Measurements from ENCODE around the gene VASN. TPM values are rescaled to one million over a fixed set of nuclear protein-coding genes. Genes with fewer than 3 reads are reported as not detected.

The VASN gene
- total RNA-seq, 1 donor from 2014 or later: 62.7 TPM

GRCh38 chr16:4338125-4338582 is 33.5 kb upstream of the VASN start:
- H3K4me1 Mint-ChIP-seq (ENCODE audit: unreplicated experiment): peaks cover 14% of the 10 kb centered on the region
- no peak for DNase-seq (ENCODE audit: extremely low spot score, unreplicated experiment)
- no peaks in the 10 kb centered on the region for H3K9me3 Mint-ChIP-seq (ENCODE audit: unreplicated experiment)
- H3K36me3 Mint-ChIP-seq (ENCODE audit: unreplicated experiment): peaks cover 4% of the 10 kb centered on the region
- TF ChIP-seq CTCF (IDR thresholded peaks at IDR 0.05): no peak
- H3K27ac Mint-ChIP-seq (ENCODE audit: unreplicated experiment): no peak overlapping the region
- no peak overlapping the region for H3K4me3 Mint-ChIP-seq (ENCODE audit: unreplicated experiment)
- no peaks in the 10 kb centered on the region for H3K27me3 Mint-ChIP-seq (ENCODE audit: unreplicated experiment)

DNA sequence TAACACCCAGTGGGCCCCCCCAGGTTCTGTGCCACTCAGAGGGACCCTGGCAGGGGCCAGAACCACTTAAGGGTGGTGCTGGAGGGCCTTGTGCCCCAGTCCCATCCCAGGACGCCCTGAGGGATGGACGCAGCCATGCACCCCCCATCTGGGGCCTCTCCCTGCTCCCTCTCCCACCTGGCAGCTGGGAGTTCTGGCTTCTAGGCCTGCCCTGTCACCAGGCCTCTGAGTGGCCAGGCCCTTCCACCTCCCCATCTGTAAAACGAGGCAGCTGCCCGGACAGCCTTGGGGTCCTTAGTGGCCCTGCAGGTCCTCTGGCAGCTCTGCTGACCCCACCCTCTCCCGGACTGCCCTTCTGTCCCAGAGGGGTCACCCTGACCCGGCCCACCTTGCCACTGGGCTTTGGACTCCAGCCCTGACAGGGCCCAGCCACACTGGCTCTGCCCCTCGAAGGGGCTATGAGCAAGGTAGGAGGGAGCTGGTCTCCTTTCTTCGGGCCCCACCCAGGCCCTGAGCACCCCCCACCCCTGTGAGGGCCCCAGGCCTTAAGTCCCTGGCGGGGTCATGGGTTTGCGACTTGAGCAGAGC is 32.8 kb upstream of the VASN start:
- H3K27ac Mint-ChIP-seq (ENCODE audit: unreplicated experiment): no peak overlapping the region
- no peak for TF ChIP-seq CTCF (IDR thresholded peaks at IDR 0.05)
- no peaks in the 10 kb centered on the region for H3K9me3 Mint-ChIP-seq (ENCODE audit: unreplicated experiment)
- no peak for DNase-seq (ENCODE audit: extremely low spot score, unreplicated experiment)
- H3K36me3 Mint-ChIP-seq (ENCODE audit: unreplicated experiment): peaks cover 4% of the 10 kb centered on the region
- no peak overlapping the region for H3K4me3 Mint-ChIP-seq (ENCODE audit: unreplicated experiment)
- peaks cover 14% of the 10 kb centered on the region for H3K4me1 Mint-ChIP-seq (ENCODE audit: unreplicated experiment)
- H3K27me3 Mint-ChIP-seq (ENCODE audit: unreplicated experiment): no peaks in the 10 kb centered on the region

DNA sequence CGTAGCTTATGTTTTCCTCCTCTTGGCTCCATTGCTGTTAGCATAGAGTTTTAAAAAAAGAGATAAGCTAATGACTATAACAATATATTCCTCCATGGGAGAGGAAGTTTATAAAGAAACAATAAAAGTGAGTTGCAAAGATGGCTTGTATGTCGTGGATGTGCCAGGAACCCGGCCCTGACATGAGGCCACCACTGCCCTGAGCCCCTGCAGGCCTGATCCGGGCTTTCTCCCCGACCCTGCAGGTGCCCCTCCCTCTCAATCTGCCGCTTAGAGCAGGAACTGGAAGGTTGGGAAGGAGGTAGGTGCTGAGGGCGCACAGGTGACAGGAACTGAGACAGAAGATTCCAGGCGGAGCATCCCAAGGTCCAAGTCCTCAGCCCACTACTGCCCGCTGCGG is 32.2 kb upstream of the VASN start:
- TF ChIP-seq CTCF (IDR thresholded peaks at IDR 0.05): no peak
- Mint-ChIP-seq H3K9me3 (ENCODE audit: unreplicated experiment) (no peaks in the 10 kb centered on the region), H3K4me3 (ENCODE audit: unreplicated experiment) (no peak overlapping the region), H3K27me3 (ENCODE audit: unreplicated experiment) (no peaks in the 10 kb centered on the region), H3K27ac (ENCODE audit: unreplicated experiment) (peak overlapping the region; percentile 73), H3K4me1 (ENCODE audit: unreplicated experiment) (peaks cover 14% of the 10 kb centered on the region), H3K36me3 (ENCODE audit: unreplicated experiment) (peaks cover 4% of the 10 kb centered on the region)
- DNase-seq (ENCODE audit: extremely low spot score, unreplicated experiment): no peak

- peak; percentile 90 for DNase-seq (ENCODE audit: extremely low spot score, unreplicated experiment)
- Mint-ChIP-seq H3K4me1 (ENCODE audit: unreplicated experiment) (peaks cover 14% of the 10 kb centered on the region), H3K27ac (ENCODE audit: unreplicated experiment) (peak overlapping the region; percentile 73), H3K9me3 (ENCODE audit: unreplicated experiment) (no peaks in the 10 kb centered on the region), H3K27me3 (ENCODE audit: unreplicated experiment) (no peaks in the 10 kb centered on the region), H3K36me3 (ENCODE audit: unreplicated experiment) (peaks cover 4% of the 10 kb centered on the region), H3K4me3 (ENCODE audit: unreplicated experiment) (no peak overlapping the region)
- peak; percentile 27 for TF ChIP-seq CTCF (IDR thresholded peaks at IDR 0.05)
These were observed 31.7 kb upstream of the VASN start for GRCh38 chr16:4339909-4340308.

DNA sequence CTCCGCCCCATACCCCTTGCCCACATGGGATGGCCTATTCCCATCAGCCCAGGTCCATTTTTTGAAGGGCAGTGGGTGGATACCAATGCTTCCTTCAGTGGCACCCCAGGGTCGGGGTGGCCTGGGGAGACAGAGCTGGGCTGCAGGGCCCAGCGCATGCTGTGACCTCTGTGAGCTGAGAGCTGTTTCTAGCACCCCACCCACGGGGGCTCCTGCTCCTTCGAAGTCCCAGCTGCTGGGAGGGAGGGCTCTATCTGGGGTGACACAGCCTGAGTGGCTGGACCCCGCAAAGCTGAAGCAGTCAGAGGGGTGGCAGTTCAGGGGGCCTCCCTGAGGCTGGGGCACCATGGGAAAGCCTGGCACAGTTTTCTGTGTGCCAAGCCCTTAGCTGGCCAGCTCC is 31.2 kb upstream of the VASN start:
- H3K4me3 Mint-ChIP-seq (ENCODE audit: unreplicated experiment): no peak overlapping the region
- H3K27ac Mint-ChIP-seq (ENCODE audit: unreplicated experiment): no peak overlapping the region
- no peak for DNase-seq (ENCODE audit: extremely low spot score, unreplicated experiment)
- no peaks in the 10 kb centered on the region for H3K27me3 Mint-ChIP-seq (ENCODE audit: unreplicated experiment)
- H3K9me3 Mint-ChIP-seq (ENCODE audit: unreplicated experiment): no peaks in the 10 kb centered on the region
- TF ChIP-seq CTCF (IDR thresholded peaks at IDR 0.05): no peak
- peaks cover 14% of the 10 kb centered on the region for H3K4me1 Mint-ChIP-seq (ENCODE audit: unreplicated experiment)
- H3K36me3 Mint-ChIP-seq (ENCODE audit: unreplicated experiment): peaks cover 3% of the 10 kb centered on the region

Data from osteocyte (in vitro differentiated cells).